Measurements from ENCODE around the gene ANKRD13A.
"Not testable (repeated sequence)": the region's sequence is repeated elsewhere in the genome, so short reads cannot be mapped to it uniquely, and the experiment has no call there.

ANKRD13A gene

GRCh38 chr12:110007881-110008280 is 8.7 kb downstream of the ANKRD13A start:
- no peak for DNase-seq (ENCODE audit: low read depth in 2 of 2)

GRCh38 chr12:110008681-110009398 is 9.6 kb downstream of the ANKRD13A start:
- not testable (repeated sequence) for DNase-seq (ENCODE audit: low read depth in 2 of 2)

- no peak for DNase-seq (ENCODE audit: low read depth in 2 of 2)
These were observed 11.9 kb downstream of the ANKRD13A start for GRCh38 chr12:110010853-110011723.

GRCh38 chr12:110012137-110012536 is 12.9 kb downstream of the ANKRD13A start:
- no peak for DNase-seq (ENCODE audit: low read depth in 2 of 2)

- DNase-seq (ENCODE audit: low read depth in 2 of 2): no peak
These were observed 13.4 kb downstream of the ANKRD13A start for GRCh38 chr12:110012659-110013058.

GRCh38 chr12:110015132-110015531 is 15.9 kb downstream of the ANKRD13A start:
- DNase-seq (ENCODE audit: low read depth in 2 of 2): no peak

GRCh38 chr12:110020956-110021355 is 21.7 kb downstream of the ANKRD13A start:
- DNase-seq (ENCODE audit: low read depth in 2 of 2): no peak

GRCh38 chr12:110023059-110023980 is 24.1 kb downstream of the ANKRD13A start:
- no peak for DNase-seq (ENCODE audit: low read depth in 2 of 2)

- DNase-seq (ENCODE audit: low read depth in 2 of 2): no peak
These were observed 24.8 kb downstream of the ANKRD13A start for GRCh38 chr12:110024051-110024450.

- DNase-seq (ENCODE audit: low read depth in 2 of 2): no peak
These were observed 29.1 kb downstream of the ANKRD13A start for GRCh38 chr12:110028323-110028722.

GRCh38 chr12:110029290-110029815 is 30.1 kb downstream of the ANKRD13A start:
- DNase-seq (ENCODE audit: low read depth in 2 of 2): no peak

- no peak for DNase-seq (ENCODE audit: low read depth in 2 of 2)
These were observed 34.7 kb downstream of the ANKRD13A start for GRCh38 chr12:110033888-110034287.

GRCh38 chr12:110035534-110036104 is 36.4 kb downstream of the ANKRD13A start:
- no peak for DNase-seq (ENCODE audit: low read depth in 2 of 2)

GRCh38 chr12:110037315-110037714 is 38.1 kb downstream of the ANKRD13A start:
- DNase-seq (ENCODE audit: low read depth in 2 of 2): no peak

- no peak for DNase-seq (ENCODE audit: low read depth in 2 of 2)
These were observed 39.5 kb downstream of the ANKRD13A start for GRCh38 chr12:110038741-110039084.

- DNase-seq (ENCODE audit: low read depth in 2 of 2): no peak
These were observed 40.0 kb downstream of the ANKRD13A start for GRCh38 chr12:110039085-110039807.

- DNase-seq (ENCODE audit: low read depth in 2 of 2): no peak
These were observed 43.0 kb downstream of the ANKRD13A start for GRCh38 chr12:110042264-110042663.

GRCh38 chr12:110046451-110047187 is 47.4 kb downstream of the ANKRD13A start:
- no peak for DNase-seq (ENCODE audit: low read depth in 2 of 2)

- no peak for DNase-seq (ENCODE audit: low read depth in 2 of 2)
These were observed 48.2 kb downstream of the ANKRD13A start for GRCh38 chr12:110047297-110047940.
